Astrocyte of the spinal cord (primary cell): Measurements from ENCODE around the gene PPP2R5D.

Experiments
- DNase-seq: peaks from one replicate; pipeline ENCODE4 v3.0.0; 2011; ENCODE audit warnings: low read depth, low spot score
- H3K4me3 ChIP-seq: 2 replicates; pipeline ENCODE4 v1.5.1; 2011; ENCODE audit warnings: low read depth, mild to moderate bottlenecking, low read length, moderate library complexity
- in situ Hi-C: cut with HindIII; loops from 2 replicates; pipeline ENCODE4 v1.10.0; 2017; ENCODE audit warnings: low sequenced_read_pairs
- TF ChIP-seq, protein P1 (sequence below): IDR thresholded peaks from 2 replicates; pipeline ENCODE4 v1.5.1; 2012; ENCODE audit warnings: low read depth, mild to moderate bottlenecking, low read length, inconsistent platforms

The PPP2R5D gene

GRCh38 chr6:43014434-43014909, 30.1 kb downstream of the PPP2R5D start:
- peak overlapping the region; percentile 96 for H3K4me3 ChIP-seq
- TF ChIP-seq, protein P1, sequence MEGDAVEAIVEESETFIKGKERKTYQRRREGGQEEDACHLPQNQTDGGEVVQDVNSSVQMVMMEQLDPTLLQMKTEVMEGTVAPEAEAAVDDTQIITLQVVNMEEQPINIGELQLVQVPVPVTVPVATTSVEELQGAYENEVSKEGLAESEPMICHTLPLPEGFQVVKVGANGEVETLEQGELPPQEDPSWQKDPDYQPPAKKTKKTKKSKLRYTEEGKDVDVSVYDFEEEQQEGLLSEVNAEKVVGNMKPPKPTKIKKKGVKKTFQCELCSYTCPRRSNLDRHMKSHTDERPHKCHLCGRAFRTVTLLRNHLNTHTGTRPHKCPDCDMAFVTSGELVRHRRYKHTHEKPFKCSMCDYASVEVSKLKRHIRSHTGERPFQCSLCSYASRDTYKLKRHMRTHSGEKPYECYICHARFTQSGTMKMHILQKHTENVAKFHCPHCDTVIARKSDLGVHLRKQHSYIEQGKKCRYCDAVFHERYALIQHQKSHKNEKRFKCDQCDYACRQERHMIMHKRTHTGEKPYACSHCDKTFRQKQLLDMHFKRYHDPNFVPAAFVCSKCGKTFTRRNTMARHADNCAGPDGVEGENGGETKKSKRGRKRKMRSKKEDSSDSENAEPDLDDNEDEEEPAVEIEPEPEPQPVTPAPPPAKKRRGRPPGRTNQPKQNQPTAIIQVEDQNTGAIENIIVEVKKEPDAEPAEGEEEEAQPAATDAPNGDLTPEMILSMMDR: no peak
- in situ Hi-C loops: no loop called here
- peak; percentile 37 for DNase-seq

GRCh38 chr6:43016176-43016942, 32.0 kb downstream of the PPP2R5D start:
- no peak overlapping the region for H3K4me3 ChIP-seq
- no peak for DNase-seq
- in situ Hi-C loops: no loop called here
- TF ChIP-seq, protein P1: no peak

- DNase-seq: no peak
- in situ Hi-C loops: no loop called here
- H3K4me3 ChIP-seq: no peak overlapping the region
Measured at GRCh38 chr6:43016943-43017334, 32.6 kb downstream of the PPP2R5D start.

DNA sequence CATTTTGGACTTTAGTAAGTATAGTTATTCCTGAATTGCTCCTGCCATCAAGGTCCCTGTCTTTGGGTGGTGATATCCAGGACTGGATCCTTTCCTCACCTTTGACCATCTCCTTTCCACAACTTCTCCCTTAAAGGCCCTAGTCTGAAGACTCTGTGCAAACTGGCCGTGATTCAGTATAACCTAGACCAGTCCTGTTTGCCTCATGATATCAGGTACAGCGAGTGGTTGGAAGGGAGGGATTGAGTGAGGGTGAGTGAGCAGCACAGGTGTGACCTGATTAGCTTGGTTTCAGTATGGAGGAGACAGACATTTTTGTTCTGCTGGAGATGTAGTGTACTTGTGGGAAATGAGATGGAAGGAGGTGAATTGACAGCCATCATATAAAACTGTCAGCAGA, 34.8 kb downstream of the PPP2R5D start:
- TF ChIP-seq, protein P1: no peak
- in situ Hi-C loops: no loop called here
- no peak overlapping the region for H3K4me3 ChIP-seq
- no peak for DNase-seq

More at GRCh38 chr6:43016943-43017334, 32.6 kb downstream of the PPP2R5D start:
- TF ChIP-seq, protein P1: no peak

DNA sequence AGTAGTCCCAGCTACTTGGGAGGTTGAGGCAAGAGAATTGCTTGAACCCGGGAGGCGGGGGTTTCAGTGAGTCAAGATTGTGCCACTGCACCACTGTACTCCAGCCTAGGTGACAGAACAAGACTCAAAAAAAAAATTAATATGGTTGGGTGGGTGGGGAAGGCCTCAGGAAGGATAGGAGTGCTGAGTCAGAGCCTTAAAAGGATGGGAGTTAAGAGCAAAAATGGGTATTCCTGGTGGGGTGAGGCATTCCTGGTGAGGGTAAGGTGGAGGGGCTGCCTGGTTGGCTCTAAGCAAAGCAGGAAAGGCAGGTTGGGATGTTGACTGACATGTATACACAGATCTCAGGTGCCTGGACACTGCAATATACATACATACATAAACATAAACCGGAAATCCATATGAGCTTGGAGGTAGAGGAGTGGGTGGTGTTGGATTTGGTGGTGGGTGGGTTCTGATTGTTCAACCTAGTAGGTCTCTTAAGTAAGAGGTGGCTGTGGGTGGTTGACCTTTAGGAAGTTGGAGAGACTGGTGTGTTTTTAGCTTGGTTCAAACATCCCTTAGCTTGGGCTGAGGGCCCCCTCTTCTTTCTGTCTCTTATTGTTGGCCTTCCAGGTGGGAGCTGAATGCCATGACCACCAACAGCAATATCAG, 35.8 kb downstream of the PPP2R5D start:
- DNase-seq: no peak
- TF ChIP-seq, protein P1: no peak
- in situ Hi-C loops: no loop called here
- no peak overlapping the region for H3K4me3 ChIP-seq

DNA sequence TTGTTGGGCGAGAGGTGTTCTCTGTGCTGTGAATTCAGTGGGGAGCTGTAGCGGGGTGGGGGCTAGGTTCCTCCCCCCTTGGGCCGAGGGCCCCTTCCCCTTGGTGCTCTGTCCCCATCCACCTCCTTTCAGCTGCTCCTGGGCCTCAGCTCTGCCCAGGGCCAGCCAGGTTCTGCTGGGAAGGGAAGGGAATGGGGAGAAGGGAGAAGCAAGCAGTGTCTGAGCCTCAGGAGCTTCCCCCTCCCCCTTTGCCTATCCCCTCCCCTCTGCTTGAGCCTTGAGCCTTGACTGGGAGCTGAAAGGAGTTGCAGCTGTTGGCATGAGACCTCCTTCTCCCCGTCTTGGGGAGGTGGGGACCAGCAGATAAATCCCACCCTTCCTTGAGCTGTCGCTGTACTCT, 36.5 kb downstream of the PPP2R5D start:
- H3K4me3 ChIP-seq: peak overlapping the region; percentile 99
- no peak for DNase-seq
- in situ Hi-C loops: no loop called here
- TF ChIP-seq, protein P1: no peak
